ENCODE results near the gene TUT7.

DNA sequence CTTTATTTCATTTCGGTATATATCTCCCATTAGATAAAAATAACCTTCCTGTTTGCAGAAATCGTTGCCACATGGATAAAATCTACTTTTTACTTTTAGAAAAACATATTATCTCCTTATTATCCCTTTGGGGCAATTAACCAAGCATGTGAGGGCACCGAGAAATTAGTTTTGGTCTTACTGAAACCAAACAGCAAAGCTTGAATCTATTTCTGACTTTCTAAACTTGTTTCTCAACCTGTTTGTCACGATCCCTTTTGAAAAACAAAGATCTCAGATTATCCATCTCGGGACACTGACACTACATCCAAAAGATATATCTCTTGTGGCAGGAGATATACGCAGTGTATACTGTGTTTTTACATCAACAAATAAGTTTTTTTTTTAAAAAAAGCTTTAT, 2.3 kb downstream of the TUT7 start:
- TF ChIP-seq POLR2A (IDR thresholded peaks at IDR 0.05): no peak
- TF ChIP-seq, protein P1, sequence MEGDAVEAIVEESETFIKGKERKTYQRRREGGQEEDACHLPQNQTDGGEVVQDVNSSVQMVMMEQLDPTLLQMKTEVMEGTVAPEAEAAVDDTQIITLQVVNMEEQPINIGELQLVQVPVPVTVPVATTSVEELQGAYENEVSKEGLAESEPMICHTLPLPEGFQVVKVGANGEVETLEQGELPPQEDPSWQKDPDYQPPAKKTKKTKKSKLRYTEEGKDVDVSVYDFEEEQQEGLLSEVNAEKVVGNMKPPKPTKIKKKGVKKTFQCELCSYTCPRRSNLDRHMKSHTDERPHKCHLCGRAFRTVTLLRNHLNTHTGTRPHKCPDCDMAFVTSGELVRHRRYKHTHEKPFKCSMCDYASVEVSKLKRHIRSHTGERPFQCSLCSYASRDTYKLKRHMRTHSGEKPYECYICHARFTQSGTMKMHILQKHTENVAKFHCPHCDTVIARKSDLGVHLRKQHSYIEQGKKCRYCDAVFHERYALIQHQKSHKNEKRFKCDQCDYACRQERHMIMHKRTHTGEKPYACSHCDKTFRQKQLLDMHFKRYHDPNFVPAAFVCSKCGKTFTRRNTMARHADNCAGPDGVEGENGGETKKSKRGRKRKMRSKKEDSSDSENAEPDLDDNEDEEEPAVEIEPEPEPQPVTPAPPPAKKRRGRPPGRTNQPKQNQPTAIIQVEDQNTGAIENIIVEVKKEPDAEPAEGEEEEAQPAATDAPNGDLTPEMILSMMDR (IDR thresholded peaks at IDR 0.05 in 4 of 5, conservative IDR thresholded peaks at IDR 0.05 in 1 of 5): no peak
